Neural cell (in vitro differentiated cells): ENCODE results near the gene SUMO3. TPM values are rescaled to one million over a fixed set of nuclear protein-coding genes. Genes with fewer than 3 reads are reported as not detected.

Experiments used
- H2AFZ ChIP-seq: fragments of 200-600, 300-800 bp; sonication (generic), shearing (Covaris generic); 2 replicates; pipeline ENCODE4 v1.6.0; 2014; ENCODE audit warnings: low read depth, mild to moderate bottlenecking, antibody characterized with exemption, low read length, moderate library complexity
- H3F3A ChIP-seq: fragments of 200-600 bp; shearing (Covaris generic); 2 replicates; pipeline ENCODE4 v1.6.1; 2016; ENCODE audit warnings: mild to moderate bottlenecking, moderate library complexity, mixed read lengths, antibody characterized with exemption, low read length; ENCODE audit not compliant: insufficient read depth, poor library complexity, severe bottlenecking
- H3K27ac ChIP-seq: fragments of 200-600, 300-800 bp; sonication (generic), shearing (Covaris generic); 2 replicates; pipeline ENCODE4 v1.5.1; 2014; ENCODE audit warnings: mild to moderate bottlenecking, low read length, moderate library complexity
- H3K27me3 ChIP-seq: fragments of 300-800, 200-600 bp; sonication (generic), shearing (Covaris generic); 2 replicates; pipeline ENCODE4 v1.6.0; 2014; ENCODE audit warnings: mild to moderate bottlenecking, low read depth, low read length, moderate library complexity; ENCODE audit not compliant: insufficient read depth
- H3K36me3 ChIP-seq: fragments of 300-800, 200-600 bp; sonication (generic), shearing (Covaris generic); 2 replicates; pipeline ENCODE4 v1.5.1; 2014; ENCODE audit warnings: mild to moderate bottlenecking, antibody characterized with exemption, low read length, moderate library complexity; ENCODE audit not compliant: insufficient read depth
- H3K4me2 ChIP-seq: fragments of 300-800, 200-600 bp; sonication (generic), shearing (Covaris generic); 2 replicates; pipeline ENCODE4 v1.6.0; 2014; ENCODE audit warnings: mild to moderate bottlenecking, low read length
- H3K4me3 ChIP-seq: fragments of 300-800, 200-600 bp; sonication (generic), shearing (Covaris generic); 2 replicates; pipeline ENCODE4 v1.5.1; 2014; ENCODE audit warnings: mild to moderate bottlenecking, low read length, moderate library complexity
- H3K79me2 ChIP-seq: fragments of 200-600 bp; shearing (Covaris generic); replicated peaks from 2 replicates; pipeline ENCODE4 v1.6.0; 2014; ENCODE audit warnings: mild to moderate bottlenecking, low read length, moderate library complexity; ENCODE audit not compliant: insufficient read depth
- H3K9ac ChIP-seq: fragments of 300-800, 200-600 bp; sonication (generic), shearing (Covaris generic); 2 replicates; pipeline ENCODE4 v1.6.1; 2016; ENCODE audit warnings: mild to moderate bottlenecking, low read length, mixed read lengths
- H3K9me2 ChIP-seq: fragments of 200-600 bp; shearing (Covaris generic); 2 replicates; pipeline ENCODE4 v1.6.1; 2016; ENCODE audit warnings: mild to moderate bottlenecking, low read length, mixed read lengths; ENCODE audit not compliant: insufficient read depth
- H3K9me3 ChIP-seq: fragments of 200-600, 300-800 bp; sonication (generic), shearing (Covaris generic); 2 replicates; pipeline ENCODE4 v1.6.1; 2016; ENCODE audit warnings: mild to moderate bottlenecking, mixed run types, low read length, moderate library complexity, mixed read lengths
- H4K20me1 ChIP-seq: fragments of 200-600 bp; shearing (Covaris generic); 2 replicates; pipeline ENCODE4 v1.6.1; 2016; ENCODE audit warnings: mild to moderate bottlenecking, mixed run types; ENCODE audit not compliant: insufficient read depth
- EP300 ChIP-seq: fragments of 450-650 bp; conservative IDR thresholded peaks from 2 replicates; pipeline ENCODE4 v1.6.1; 2014; ENCODE audit warnings: antibody characterized with exemption, mild to moderate bottlenecking, moderate library complexity; ENCODE audit not compliant: poor library complexity, severe bottlenecking
- EZH2 ChIP-seq: fragments of 200-600, 300-800 bp; shearing (Covaris generic), sonication (generic); IDR thresholded peaks from 2 replicates; pipeline ENCODE4 v1.6.1; 2014; ENCODE audit warnings: antibody characterized with exemption, low read length, borderline replicate concordance, mild to moderate bottlenecking; ENCODE audit not compliant: insufficient read depth, poor library complexity, severe bottlenecking
- MXI1 ChIP-seq: fragments of 450-650 bp; conservative IDR thresholded peaks from 2 replicates; pipeline ENCODE4 v1.6.1; 2014; ENCODE audit warnings: antibody characterized with exemption, mild to moderate bottlenecking; ENCODE audit not compliant: poor library complexity, severe bottlenecking
- POLR2AphosphoS5 ChIP-seq: IDR thresholded peaks from 2 replicates; pipeline ENCODE4 v1.6.1; 2012
- RAD21 ChIP-seq: fragments of 450-650 bp; conservative IDR thresholded peaks from 2 replicates; pipeline ENCODE4 v1.6.1; 2014; ENCODE audit warnings: antibody characterized with exemption, mild to moderate bottlenecking, moderate library complexity
- SMC3 ChIP-seq: fragments of 450-650 bp; conservative IDR thresholded peaks from 2 replicates; pipeline ENCODE4 v1.6.1; 2014; ENCODE audit warnings: antibody characterized with exemption, mild to moderate bottlenecking, moderate library complexity; ENCODE audit not compliant: poor library complexity
- TAF1 ChIP-seq: IDR thresholded peaks from 2 replicates; pipeline ENCODE4 v1.6.1; 2012; ENCODE audit warnings: low read depth
- polyA plus RNA-seq: library from polyadenylated mRNA; depleted of rRNA; stranded (reverse); fragments of >200 nt; gene quantifications from 2 replicates; pipeline ENCODE4 v1.2.3, GENCODE V29; 2014
- TF ChIP-seq, protein P1 (sequence below): fragments of 450-650 bp; IDR thresholded peaks from 2 replicates; pipeline ENCODE4 v1.5.1; 2014; ENCODE audit warnings: antibody characterized with exemption, mild to moderate bottlenecking, moderate library complexity; ENCODE audit not compliant: poor library complexity, severe bottlenecking
- TF ChIP-seq, protein P2 (sequence below): IDR thresholded peaks from 2 replicates; pipeline ENCODE4 v1.6.1; 2012; ENCODE audit warnings: borderline replicate concordance

SUMO3 gene
- polyA plus RNA-seq, 1 donor from 2014 or later: 113 TPM

DNA sequence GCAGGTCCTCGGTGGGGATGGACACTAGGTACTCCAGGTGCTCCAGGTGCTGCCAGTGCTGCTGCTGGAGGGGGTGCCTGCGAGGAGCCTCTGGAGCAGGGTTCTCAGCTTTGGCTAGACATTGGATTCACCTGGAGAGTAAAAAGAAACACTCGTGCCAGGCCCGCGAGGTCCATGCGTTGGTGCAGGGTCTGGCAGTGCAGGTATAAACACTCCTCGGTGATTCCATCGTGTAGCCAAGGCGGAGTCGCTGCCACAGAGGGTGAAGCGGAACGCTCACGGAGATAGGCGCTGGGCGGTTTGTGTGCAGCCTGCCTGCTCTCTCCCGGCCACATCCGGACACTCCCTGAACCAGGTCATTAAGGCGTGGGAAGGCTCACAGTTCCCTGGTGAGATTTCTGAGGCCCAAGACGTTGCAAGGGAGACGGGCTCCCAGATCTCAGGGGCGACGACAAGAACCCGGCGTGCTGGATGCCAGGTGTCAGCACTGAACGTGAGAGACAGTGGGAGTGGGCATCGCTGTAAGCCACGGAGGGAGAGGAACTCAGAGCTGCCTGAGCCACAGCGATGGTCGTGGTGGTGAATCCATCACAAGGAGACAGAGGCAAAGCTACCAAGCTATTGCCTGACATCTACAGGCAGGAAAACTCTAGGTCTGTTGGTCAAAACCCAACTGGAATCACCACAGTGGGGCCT is 17.2 kb upstream of the SUMO3 start:
- Histone ChIP-seq H2AFZ (no peak overlapping the region), H3K9ac (no peak overlapping the region), H3K27ac (no peak overlapping the region), H3K27me3 (no peaks in the 10 kb centered on the region), H4K20me1 (no peaks in the 10 kb centered on the region), H3K4me3 (no peak overlapping the region), H3F3A (no peaks in the 10 kb centered on the region), H3K9me2 (no peaks in the 10 kb centered on the region), H3K79me2 (no peaks in the 10 kb centered on the region), H3K4me2 (no peak overlapping the region), H3K9me3 (no peaks in the 10 kb centered on the region), H3K36me3 (no peaks in the 10 kb centered on the region)
- TF ChIP-seq, protein P1, sequence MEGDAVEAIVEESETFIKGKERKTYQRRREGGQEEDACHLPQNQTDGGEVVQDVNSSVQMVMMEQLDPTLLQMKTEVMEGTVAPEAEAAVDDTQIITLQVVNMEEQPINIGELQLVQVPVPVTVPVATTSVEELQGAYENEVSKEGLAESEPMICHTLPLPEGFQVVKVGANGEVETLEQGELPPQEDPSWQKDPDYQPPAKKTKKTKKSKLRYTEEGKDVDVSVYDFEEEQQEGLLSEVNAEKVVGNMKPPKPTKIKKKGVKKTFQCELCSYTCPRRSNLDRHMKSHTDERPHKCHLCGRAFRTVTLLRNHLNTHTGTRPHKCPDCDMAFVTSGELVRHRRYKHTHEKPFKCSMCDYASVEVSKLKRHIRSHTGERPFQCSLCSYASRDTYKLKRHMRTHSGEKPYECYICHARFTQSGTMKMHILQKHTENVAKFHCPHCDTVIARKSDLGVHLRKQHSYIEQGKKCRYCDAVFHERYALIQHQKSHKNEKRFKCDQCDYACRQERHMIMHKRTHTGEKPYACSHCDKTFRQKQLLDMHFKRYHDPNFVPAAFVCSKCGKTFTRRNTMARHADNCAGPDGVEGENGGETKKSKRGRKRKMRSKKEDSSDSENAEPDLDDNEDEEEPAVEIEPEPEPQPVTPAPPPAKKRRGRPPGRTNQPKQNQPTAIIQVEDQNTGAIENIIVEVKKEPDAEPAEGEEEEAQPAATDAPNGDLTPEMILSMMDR: no peak
- no peak for TF ChIP-seq RAD21
- no peak for TF ChIP-seq TAF1
- no peak for TF ChIP-seq EP300
- TF ChIP-seq MXI1: no peak
- no peak for TF ChIP-seq EZH2
- no peak for TF ChIP-seq POLR2AphosphoS5
- TF ChIP-seq, protein P2, sequence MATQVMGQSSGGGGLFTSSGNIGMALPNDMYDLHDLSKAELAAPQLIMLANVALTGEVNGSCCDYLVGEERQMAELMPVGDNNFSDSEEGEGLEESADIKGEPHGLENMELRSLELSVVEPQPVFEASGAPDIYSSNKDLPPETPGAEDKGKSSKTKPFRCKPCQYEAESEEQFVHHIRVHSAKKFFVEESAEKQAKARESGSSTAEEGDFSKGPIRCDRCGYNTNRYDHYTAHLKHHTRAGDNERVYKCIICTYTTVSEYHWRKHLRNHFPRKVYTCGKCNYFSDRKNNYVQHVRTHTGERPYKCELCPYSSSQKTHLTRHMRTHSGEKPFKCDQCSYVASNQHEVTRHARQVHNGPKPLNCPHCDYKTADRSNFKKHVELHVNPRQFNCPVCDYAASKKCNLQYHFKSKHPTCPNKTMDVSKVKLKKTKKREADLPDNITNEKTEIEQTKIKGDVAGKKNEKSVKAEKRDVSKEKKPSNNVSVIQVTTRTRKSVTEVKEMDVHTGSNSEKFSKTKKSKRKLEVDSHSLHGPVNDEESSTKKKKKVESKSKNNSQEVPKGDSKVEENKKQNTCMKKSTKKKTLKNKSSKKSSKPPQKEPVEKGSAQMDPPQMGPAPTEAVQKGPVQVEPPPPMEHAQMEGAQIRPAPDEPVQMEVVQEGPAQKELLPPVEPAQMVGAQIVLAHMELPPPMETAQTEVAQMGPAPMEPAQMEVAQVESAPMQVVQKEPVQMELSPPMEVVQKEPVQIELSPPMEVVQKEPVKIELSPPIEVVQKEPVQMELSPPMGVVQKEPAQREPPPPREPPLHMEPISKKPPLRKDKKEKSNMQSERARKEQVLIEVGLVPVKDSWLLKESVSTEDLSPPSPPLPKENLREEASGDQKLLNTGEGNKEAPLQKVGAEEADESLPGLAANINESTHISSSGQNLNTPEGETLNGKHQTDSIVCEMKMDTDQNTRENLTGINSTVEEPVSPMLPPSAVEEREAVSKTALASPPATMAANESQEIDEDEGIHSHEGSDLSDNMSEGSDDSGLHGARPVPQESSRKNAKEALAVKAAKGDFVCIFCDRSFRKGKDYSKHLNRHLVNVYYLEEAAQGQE: no peak
- TF ChIP-seq SMC3: no peak

DNA sequence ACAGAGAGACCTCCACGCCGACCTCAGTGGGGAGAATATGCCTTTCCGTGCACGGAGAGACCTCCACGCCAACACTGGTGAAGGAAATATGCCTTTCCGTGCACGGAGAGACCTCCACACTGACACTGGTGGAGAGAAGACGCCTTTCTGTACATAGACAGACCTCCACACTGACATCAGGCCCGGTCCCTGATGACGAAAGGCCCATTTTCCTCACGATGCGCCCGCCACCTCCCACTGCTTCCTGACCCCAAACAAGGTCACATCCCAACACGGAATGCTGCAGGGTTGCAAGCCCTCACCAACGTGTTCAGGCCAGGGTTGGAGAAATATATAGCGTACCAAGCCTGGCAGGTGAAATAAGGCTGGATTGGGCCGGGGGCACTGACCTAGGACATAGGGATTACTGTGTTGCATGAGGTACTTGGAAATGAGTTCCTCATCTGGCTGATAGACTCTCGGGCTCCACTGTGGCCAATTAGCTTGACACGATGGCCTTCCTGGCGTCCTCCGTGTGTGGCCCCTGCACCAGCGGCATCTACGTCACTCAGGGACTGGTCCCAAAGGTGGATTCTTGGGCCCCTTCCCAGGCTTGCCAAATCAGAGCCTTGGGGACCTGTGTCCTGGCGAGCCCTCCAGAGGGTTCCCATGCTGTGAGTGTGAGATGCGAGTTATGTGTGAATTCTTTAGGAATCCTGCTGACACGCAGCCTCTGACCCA is 16.5 kb upstream of the SUMO3 start:
- Histone ChIP-seq H3K4me3 (no peak overlapping the region), H3K9me3 (no peaks in the 10 kb centered on the region)
- TF ChIP-seq SMC3: no peak
- TF ChIP-seq EZH2: no peak
- no peak for TF ChIP-seq TAF1
- no peak for TF ChIP-seq POLR2AphosphoS5
- TF ChIP-seq RAD21: no peak
- TF ChIP-seq, protein P1: no peak
- TF ChIP-seq, protein P2: no peak
- TF ChIP-seq EP300: no peak

More for the DNA sequence above, 16.5 kb upstream of the SUMO3 start:
- Histone ChIP-seq H3K36me3 (no peaks in the 10 kb centered on the region), H4K20me1 (no peaks in the 10 kb centered on the region), H3K9me2 (no peaks in the 10 kb centered on the region), H3K79me2 (no peaks in the 10 kb centered on the region), H3K27ac (no peak overlapping the region), H3K27me3 (no peaks in the 10 kb centered on the region), H2AFZ (no peak overlapping the region), H3K4me2 (no peak overlapping the region), H3F3A (no peaks in the 10 kb centered on the region), H3K9ac (no peak overlapping the region)
